Astrocyte of the cerebellum (primary cell): ENCODE results near the gene ZNF423.

ENCODE experiments used
- DNase-seq: peaks from one replicate; pipeline ENCODE4 v3.0.0-alpha.2; 2011; ENCODE audit warnings: low read depth
- H3K4me3 ChIP-seq: 2 replicates; pipeline ENCODE4 v1.5.1; 2011; ENCODE audit warnings: mild to moderate bottlenecking, low read depth, low read length, moderate library complexity
- in situ Hi-C: cut with HindIII; loops from 2 replicates; pipeline ENCODE4 v1.10.0; 2017; ENCODE audit warnings: low sequenced_read_pairs
- TF ChIP-seq, protein P1 (sequence below): IDR thresholded peaks from 2 replicates; pipeline ENCODE4 v1.5.1; 2012; ENCODE audit warnings: low read length, low read depth, moderate library complexity, mild to moderate bottlenecking; ENCODE audit errors: missing control alignments

ZNF423 gene

DNA sequence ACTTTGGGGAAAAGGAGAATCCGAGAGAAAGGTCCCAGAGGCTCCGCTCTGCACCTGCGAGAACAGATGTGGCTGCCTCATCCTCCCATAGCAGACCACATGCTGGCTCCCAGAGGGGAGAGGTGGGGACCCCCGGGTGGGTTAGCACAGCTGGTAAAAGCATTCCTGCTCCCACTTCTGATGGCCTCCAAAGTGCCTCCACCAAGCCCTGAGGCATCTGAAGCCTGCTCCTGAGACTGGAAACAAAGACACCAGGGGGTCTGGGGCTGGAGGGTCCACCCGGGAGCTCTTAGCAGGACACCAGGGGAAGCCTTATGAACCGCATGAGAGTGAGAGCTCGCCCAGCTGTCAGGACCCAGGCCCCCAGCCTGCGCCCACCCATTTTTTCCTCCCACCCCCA, 46.4 kb downstream of the ZNF423 start:
- TF ChIP-seq, protein P1, sequence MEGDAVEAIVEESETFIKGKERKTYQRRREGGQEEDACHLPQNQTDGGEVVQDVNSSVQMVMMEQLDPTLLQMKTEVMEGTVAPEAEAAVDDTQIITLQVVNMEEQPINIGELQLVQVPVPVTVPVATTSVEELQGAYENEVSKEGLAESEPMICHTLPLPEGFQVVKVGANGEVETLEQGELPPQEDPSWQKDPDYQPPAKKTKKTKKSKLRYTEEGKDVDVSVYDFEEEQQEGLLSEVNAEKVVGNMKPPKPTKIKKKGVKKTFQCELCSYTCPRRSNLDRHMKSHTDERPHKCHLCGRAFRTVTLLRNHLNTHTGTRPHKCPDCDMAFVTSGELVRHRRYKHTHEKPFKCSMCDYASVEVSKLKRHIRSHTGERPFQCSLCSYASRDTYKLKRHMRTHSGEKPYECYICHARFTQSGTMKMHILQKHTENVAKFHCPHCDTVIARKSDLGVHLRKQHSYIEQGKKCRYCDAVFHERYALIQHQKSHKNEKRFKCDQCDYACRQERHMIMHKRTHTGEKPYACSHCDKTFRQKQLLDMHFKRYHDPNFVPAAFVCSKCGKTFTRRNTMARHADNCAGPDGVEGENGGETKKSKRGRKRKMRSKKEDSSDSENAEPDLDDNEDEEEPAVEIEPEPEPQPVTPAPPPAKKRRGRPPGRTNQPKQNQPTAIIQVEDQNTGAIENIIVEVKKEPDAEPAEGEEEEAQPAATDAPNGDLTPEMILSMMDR, result no peak
- no peak overlapping the region for H3K4me3 ChIP-seq
- in situ Hi-C loops, result no loop called here
- no peak for DNase-seq

DNA sequence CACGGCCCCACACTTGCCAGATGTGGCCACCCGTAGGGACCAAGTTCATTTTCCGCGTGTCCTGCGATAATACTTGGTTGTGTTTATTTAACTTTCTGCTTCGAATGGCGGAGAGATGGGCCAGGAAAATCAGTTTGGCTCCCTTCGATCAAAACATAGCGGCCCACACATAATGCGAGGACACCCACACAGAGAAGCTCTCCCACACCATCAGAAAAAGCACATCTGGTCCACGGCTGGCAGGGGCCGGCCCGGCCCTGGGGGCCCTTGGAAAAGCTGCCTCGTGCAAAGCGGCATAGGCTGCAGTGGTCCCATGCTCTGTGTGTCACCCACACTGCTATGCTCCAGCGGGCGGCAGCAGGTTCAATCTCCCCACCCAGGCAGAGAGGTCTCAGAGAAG, 46.9 kb downstream of the ZNF423 start:
- no peak overlapping the region for H3K4me3 ChIP-seq

DNA sequence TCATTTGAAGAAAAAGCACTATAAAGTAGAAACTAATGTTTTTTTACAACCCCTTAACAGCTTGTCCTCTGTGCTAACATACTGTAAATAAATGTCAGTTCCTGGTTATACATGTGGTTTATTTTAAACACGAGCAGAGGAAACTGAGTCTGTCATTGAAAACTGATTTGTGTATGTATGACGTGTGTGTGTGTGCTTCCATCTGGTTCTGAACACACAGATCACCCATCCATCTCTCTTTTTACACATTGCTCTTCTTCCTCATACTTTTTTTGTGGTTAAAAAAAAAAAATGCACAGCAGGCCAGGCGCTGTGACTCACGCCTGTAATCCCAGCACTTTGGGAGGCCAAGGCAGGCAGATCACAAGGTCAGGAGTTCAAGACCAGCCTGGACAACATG, 49.5 kb downstream of the ZNF423 start:
- no peak for DNase-seq
- TF ChIP-seq, protein P1, result no peak
- no peak overlapping the region for H3K4me3 ChIP-seq

More for the DNA sequence above, 46.9 kb downstream of the ZNF423 start:
- no peak for DNase-seq
- in situ Hi-C loops, result no loop called here
- TF ChIP-seq, protein P1, result no peak

DNA sequence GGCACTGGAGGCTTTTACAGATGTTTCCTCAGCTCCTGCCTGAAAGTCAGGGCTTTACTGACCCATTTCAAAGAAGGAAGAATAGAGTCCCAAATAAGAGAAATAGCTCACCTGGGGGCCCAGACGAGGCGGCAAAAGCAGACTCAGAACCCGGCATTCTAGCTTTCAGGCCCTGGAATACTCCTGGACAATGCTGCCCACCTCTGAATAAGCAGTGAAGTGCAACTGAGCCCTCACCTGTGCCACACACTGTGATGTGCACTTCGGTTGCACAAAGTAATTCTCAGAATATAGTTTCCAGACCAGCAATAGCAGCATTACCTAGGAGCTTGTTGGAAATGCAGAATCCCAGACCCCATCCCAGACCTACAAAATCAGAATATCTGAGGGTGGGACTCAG, 54.6 kb downstream of the ZNF423 start:
- H3K4me3 ChIP-seq, result no peak overlapping the region
- TF ChIP-seq, protein P1, result no peak
- in situ Hi-C loops, result no loop called here
- no peak for DNase-seq

More for the DNA sequence above, 49.5 kb downstream of the ZNF423 start:
- in situ Hi-C loops, result no loop called here

DNA sequence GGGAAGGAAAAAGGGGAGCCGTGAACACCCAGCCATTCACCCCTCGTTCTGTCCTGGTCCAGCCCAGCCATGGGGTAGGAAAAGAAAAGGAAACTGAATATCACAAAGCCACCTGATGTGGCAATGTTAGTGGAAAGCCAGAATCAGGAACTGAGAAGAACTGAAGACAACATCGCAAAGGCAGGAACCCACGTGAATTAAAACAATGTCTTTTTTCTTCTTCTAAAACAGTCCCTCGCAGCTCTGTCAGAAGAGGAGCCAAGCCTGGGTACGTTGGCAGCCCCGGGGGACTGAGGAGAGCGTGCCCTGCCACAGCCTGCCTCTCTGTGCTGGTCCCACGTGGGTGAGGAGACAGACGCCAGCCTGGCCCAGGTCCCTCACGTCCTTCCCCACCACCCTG, 55.0 kb downstream of the ZNF423 start:
- TF ChIP-seq, protein P1, result no peak
- no peak for DNase-seq
- no peak overlapping the region for H3K4me3 ChIP-seq
- in situ Hi-C loops, result no loop called here

DNA sequence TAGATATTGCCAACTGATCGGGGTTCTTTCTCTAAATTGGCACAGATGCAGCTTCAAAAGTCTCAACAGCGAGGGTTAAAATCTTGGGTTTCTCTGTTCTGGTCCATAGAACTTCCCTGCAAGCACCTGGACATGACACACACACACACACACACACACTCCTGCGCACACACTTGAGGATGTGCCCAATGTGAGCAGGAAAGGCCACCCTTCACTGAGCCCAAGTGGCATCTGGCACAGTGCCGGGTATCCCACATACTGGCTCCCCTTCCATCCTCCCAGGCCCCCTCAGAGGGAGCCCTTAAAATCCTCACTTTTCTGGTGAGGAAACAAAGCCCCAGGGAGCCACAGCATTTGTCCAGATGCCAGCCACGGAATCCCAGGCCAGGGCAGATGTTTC, 55.5 kb downstream of the ZNF423 start:
- TF ChIP-seq, protein P1, result no peak
- DNase-seq, result no peak
- H3K4me3 ChIP-seq, result no peak overlapping the region
- in situ Hi-C loops, result no loop called here

DNA sequence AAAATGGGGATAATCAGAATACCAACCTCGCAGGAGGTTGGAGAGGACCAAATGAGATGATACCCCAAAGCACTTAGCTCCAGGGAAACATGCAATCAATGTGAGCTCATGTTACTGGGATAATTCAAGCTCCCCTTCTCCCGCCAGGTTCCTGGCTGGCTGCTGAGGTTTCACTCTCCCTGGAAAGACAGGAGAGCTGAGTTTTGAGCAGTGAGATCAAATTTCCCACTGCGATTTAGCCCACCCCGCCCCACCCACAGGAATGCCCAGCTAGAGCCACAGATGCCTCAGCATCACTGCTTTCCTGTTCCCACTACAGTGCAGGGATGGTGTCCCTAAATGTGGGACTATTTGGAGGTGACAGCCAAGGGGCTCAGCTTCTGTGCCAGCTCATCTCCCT, 56.7 kb downstream of the ZNF423 start:
- no peak overlapping the region for H3K4me3 ChIP-seq
- in situ Hi-C loops, result no loop called here
- TF ChIP-seq, protein P1, result no peak
- peak; percentile 51 for DNase-seq
